SK-N-SH (cell line): ENCODE measurements around the gene SEC14L1. TPM values are rescaled to one million over a fixed set of nuclear protein-coding genes. Genes with fewer than 3 reads are reported as not detected.

ENCODE experiments used
- CTCF ChIA-PET: fragments of 300-600, 350-600 bp; formaldehyde crosslinking; extraction: SDS; loops from one replicate; lab custom pipeline; 2021; lab: Yijun Ruan, JAX
- POLR2A ChIA-PET: fragments of 350-600 bp; sonication (Branson Sonifier 250); formaldehyde crosslinking; extraction: SDS; loops from one replicate; lab custom pipeline; 2020; ENCODE audit warnings: antibody characterized with exemption, inconsistent platforms; lab: Yijun Ruan, JAX
- DNase-seq: peaks from one replicate; pipeline ENCODE4 v3.0.0; 2012
- H2AFZ ChIP-seq: fragments of 200-600 bp; sonication (generic); 2 replicates; pipeline ENCODE4 v1.8.1; 2016; ENCODE audit warnings: antibody characterized with exemption, mild to moderate bottlenecking, low read depth
- H3F3A ChIP-seq: fragments of 200-600 bp; sonication (generic); replicated peaks from 2 replicates; pipeline ENCODE3; 2016; ENCODE audit warnings: antibody characterized with exemption, mild to moderate bottlenecking; ENCODE audit not compliant: insufficient read depth
- H3K27ac ChIP-seq, 2 experiments: fragments of 200-500 bp in 1 of 2; fragments of 200-600 bp in 1 of 2; sonication (Bioruptor generic) in 1 of 2; sonication (generic), shearing (Covaris generic) in 1 of 2; 2 replicates each; pipeline versions ENCODE4 v1.5.1 to v1.6.1; 2014 to 2016; ENCODE audit warnings: low read depth in 2 of 2, inconsistent platforms in 1 of 2, low read length in 1 of 2, mild to moderate bottlenecking in 1 of 2, mixed read lengths in 1 of 2
- H3K27me3 ChIP-seq: fragments of 200-600 bp; sonication (generic), shearing (Covaris generic); 2 replicates; pipeline ENCODE4 v1.6.1; 2016; ENCODE audit warnings: mixed run types; ENCODE audit not compliant: insufficient read depth
- H3K36me3 ChIP-seq, 2 experiments: fragments of 200-500 bp in 1 of 2; fragments of 200-600 bp in 1 of 2; sonication (Bioruptor generic) in 1 of 2; sonication (generic) in 1 of 2; replicated peaks in 1 of 2; 2 replicates each; pipeline versions ENCODE3 to v1.5.1; 2014 to 2016; ENCODE audit warnings: low read length in 1 of 2, mild to moderate bottlenecking in 1 of 2; ENCODE audit not compliant: insufficient read depth in 2 of 2, control insufficient read depth in 1 of 2
- H3K4me1 ChIP-seq, 2 experiments: fragments of 200-500 bp in 1 of 2; fragments of 200-600 bp in 1 of 2; sonication (Bioruptor generic) in 1 of 2; sonication (generic), shearing (Covaris generic) in 1 of 2; 2 replicates each; pipeline versions ENCODE4 v1.5.1 to v1.6.1; 2014 to 2016; ENCODE audit warnings: low read depth in 1 of 2, low read length in 1 of 2, mixed run types in 1 of 2; ENCODE audit not compliant: insufficient read depth in 2 of 2, control insufficient read depth in 1 of 2
- H3K4me2 ChIP-seq: fragments of 200-600 bp; sonication (generic), shearing (Covaris generic); 2 replicates; pipeline ENCODE4 v1.6.1; 2017; ENCODE audit warnings: mixed run types
- H3K4me3 ChIP-seq, 2 experiments: fragments of 200-500 bp in 1 of 2; fragments of 200-600 bp in 1 of 2; sonication (Bioruptor generic) in 1 of 2; sonication (generic), shearing (Covaris generic) in 1 of 2; 2 replicates each; pipeline versions ENCODE4 v1.5.1 to v1.8.1; 2014 to 2016; ENCODE audit warnings: low read depth in 2 of 2, inconsistent platforms in 1 of 2, low read length in 1 of 2, mild to moderate bottlenecking in 1 of 2, mixed read lengths in 1 of 2, moderate library complexity in 1 of 2
- H3K79me2 ChIP-seq: fragments of 200-600 bp; sonication (generic); 2 replicates; pipeline ENCODE4 v1.8.1; 2017; ENCODE audit warnings: mild to moderate bottlenecking; ENCODE audit not compliant: insufficient read depth
- H3K9ac ChIP-seq: fragments of 200-600 bp; sonication (generic); 2 replicates; pipeline ENCODE4 v1.6.1; 2017; ENCODE audit warnings: mixed run types
- H3K9me2 ChIP-seq: fragments of 200-600 bp; sonication (generic); 2 replicates; pipeline ENCODE4 v1.6.1; 2017; ENCODE audit warnings: mixed run types
- H3K9me3 ChIP-seq: fragments of 200-600 bp; sonication (generic); 2 replicates; pipeline ENCODE4 v1.6.1; 2017; ENCODE audit warnings: mixed run types, mild to moderate bottlenecking, moderate library complexity
- H4K20me1 ChIP-seq: fragments of 200-600 bp; sonication (generic); 2 replicates; pipeline ENCODE4 v1.6.1; 2017; ENCODE audit warnings: mild to moderate bottlenecking, mixed run types; ENCODE audit not compliant: insufficient read depth
- CHD2 ChIP-seq: fragments of 150-350 bp; IDR thresholded peaks from 2 replicates; pipeline ENCODE4 v1.6.1; 2018; ENCODE audit warnings: low read length; ENCODE audit not compliant: partially characterized antibody
- ELF1 ChIP-seq: IDR thresholded peaks from 2 replicates; pipeline ENCODE4 v1.4.0; 2012
- EP300 ChIP-seq, 2 experiments: IDR thresholded peaks; 2 replicates each; pipeline versions ENCODE4 v1.4.0 to v1.6.1; 2012; ENCODE audit warnings: borderline replicate concordance in 1 of 2, low read depth in 1 of 2, low read length in 1 of 2
- FOSL2 ChIP-seq: IDR thresholded peaks from 2 replicates; pipeline ENCODE4 v1.4.0; 2012; ENCODE audit warnings: low read depth, mild to moderate bottlenecking, moderate library complexity, borderline replicate concordance
- FOXJ3 ChIP-seq: sonication (generic); formaldehyde crosslinking; IDR thresholded peaks from 2 replicates; pipeline ENCODE4 v1.5.1; 2020; ENCODE audit warnings: mild to moderate bottlenecking, missing genetic modification reagents
- FOXM1 ChIP-seq: IDR thresholded peaks from 2 replicates; pipeline ENCODE4 v1.4.0; 2012; ENCODE audit warnings: low read depth, mild to moderate bottlenecking
- GATA2 ChIP-seq: sonication (generic); formaldehyde crosslinking; IDR thresholded peaks from 2 replicates; pipeline ENCODE4 v1.5.0; 2020; ENCODE audit warnings: mild to moderate bottlenecking, missing genetic modification reagents
- IRF3 ChIP-seq: fragments of 150-350 bp; IDR thresholded peaks from 2 replicates; pipeline ENCODE4 v1.6.1; 2016; ENCODE audit warnings: mild to moderate bottlenecking, low read depth, low read length
- MAX ChIP-seq: IDR thresholded peaks from 2 replicates; pipeline ENCODE4 v1.4.0; 2012; ENCODE audit warnings: low read depth
- MEF2A ChIP-seq: IDR thresholded peaks from 2 replicates; pipeline ENCODE4 v1.4.0; 2012; ENCODE audit warnings: low read depth, borderline replicate concordance
- MXI1 ChIP-seq: IDR thresholded peaks from 2 replicates; pipeline ENCODE4 v1.6.1; 2012; ENCODE audit warnings: mild to moderate bottlenecking, low read depth, low read length, improper control_type of control experiment
- NRF1 ChIP-seq: IDR thresholded peaks from 2 replicates; pipeline ENCODE4 v1.6.1; 2012; ENCODE audit warnings: low read depth, mild to moderate bottlenecking, low read length
- RAD21 ChIP-seq: IDR thresholded peaks from 2 replicates; pipeline ENCODE4 v1.6.1; 2012; ENCODE audit warnings: mild to moderate bottlenecking, low read length
- RCOR1 ChIP-seq: fragments of 150-350 bp; IDR thresholded peaks from 2 replicates; pipeline ENCODE4 v1.6.1; 2017; ENCODE audit warnings: antibody characterized with exemption, low read length
- SIN3A ChIP-seq: IDR thresholded peaks from 2 replicates; pipeline ENCODE4 v1.6.1; 2012; ENCODE audit warnings: low read depth, mild to moderate bottlenecking, low read length, moderate library complexity, borderline replicate concordance
- SMC3 ChIP-seq: IDR thresholded peaks from 2 replicates; pipeline ENCODE4 v1.6.1; 2012; ENCODE audit warnings: low read depth, low read length, improper control_type of control experiment
- TAF1 ChIP-seq: IDR thresholded peaks from 2 replicates; pipeline ENCODE4 v1.6.1; 2012; ENCODE audit warnings: low read depth, mild to moderate bottlenecking, low read length, moderate library complexity, borderline replicate concordance
- TCF12 ChIP-seq: IDR thresholded peaks from 2 replicates; pipeline ENCODE4 v1.4.0; 2012
- TEAD4 ChIP-seq: IDR thresholded peaks from 2 replicates; pipeline ENCODE4 v1.4.0; 2012; ENCODE audit warnings: mild to moderate bottlenecking, borderline replicate concordance; ENCODE audit not compliant: insufficient read depth
- USF2 ChIP-seq: fragments of 150-350 bp; IDR thresholded peaks from 2 replicates; pipeline ENCODE4 v1.6.1; 2017; ENCODE audit warnings: antibody characterized with exemption, low read length, low read depth, borderline replicate concordance
- YY1 ChIP-seq: IDR thresholded peaks from 2 replicates; pipeline ENCODE4 v1.4.0; 2012; ENCODE audit warnings: low read depth, mild to moderate bottlenecking
- ZBTB33 ChIP-seq: IDR thresholded peaks from 2 replicates; pipeline ENCODE4 v1.4.0; 2012; ENCODE audit warnings: low read depth, borderline replicate concordance
- WGBS: methylation state at CpG from one replicate; pipeline ENCODE4 v1.1.6; 2017; ENCODE audit warnings: low lambda C conversion rate; 5-methylcytosine and 5-hydroxymethylcytosine counted together
- polyA plus RNA-seq, 3 experiments: library from polyadenylated mRNA; depleted of rRNA; stranded (reverse); fragments of >200 nt; gene quantifications; 2 replicates each; pipeline ENCODE4 v1.2.3, GENCODE V29; 2012

SEC14L1 gene
- polyA plus RNA-seq, 1 of the 3 experiments (the other 2 are of a cell fraction) = 62.4 TPM

GRCh38 chr17:77216486-77216885 lies 75.7 kb downstream of the SEC14L1 start:
- no peaks in the 10 kb centered on the region for H4K20me1 ChIP-seq
- CTCF ChIA-PET = interaction anchor here (0.6 to 3.8 kb wide), 4 partner anchors 31 to 502 kb away, joined by 3 to 20 read pairs (median 4); no protein-coding TSS in a partner anchor
- no peak for DNase-seq
- H3K9me3 ChIP-seq = no peaks in the 10 kb centered on the region
- TF ChIP-seq MAX (no peak), EP300 (IDR thresholded peaks at IDR 0.05; ENCODE audit: borderline replicate concordance in 1 of 2, low read depth in 1 of 2, low read length in 1 of 2) (no peak), RAD21 (no peak), ELF1 (no peak), TEAD4 (no peak), FOXM1 (no peak), SMC3 (no peak), FOSL2 (no peak), NRF1 (no peak), RCOR1 (no peak), TCF12 (no peak), MXI1 (no peak), CHD2 (no peak), MEF2A (no peak), YY1 (no peak), ZBTB33 (no peak), SIN3A (no peak)
- no peak overlapping the region for H3K27ac ChIP-seq
- POLR2A ChIA-PET = no interaction called here
- H3K36me3 ChIP-seq = peaks cover 56 to 62% of the 10 kb centered on the region in 2 experiments
- no peak overlapping the region for H3K4me3 ChIP-seq
- no peak overlapping the region for H2AFZ ChIP-seq
- H3K4me1 ChIP-seq = no peaks in the 10 kb centered on the region
- H3K9me2 ChIP-seq = no peaks in the 10 kb centered on the region
- WGBS = 92% methylated on average over 5 of the region's 5 CpGs
- H3F3A ChIP-seq = peaks cover 13% of the 10 kb centered on the region
- H3K27me3 ChIP-seq = no peaks in the 10 kb centered on the region
- H3K9ac ChIP-seq = no peak overlapping the region
- H3K79me2 ChIP-seq = no peaks in the 10 kb centered on the region
- H3K4me2 ChIP-seq = no peak overlapping the region

DNA sequence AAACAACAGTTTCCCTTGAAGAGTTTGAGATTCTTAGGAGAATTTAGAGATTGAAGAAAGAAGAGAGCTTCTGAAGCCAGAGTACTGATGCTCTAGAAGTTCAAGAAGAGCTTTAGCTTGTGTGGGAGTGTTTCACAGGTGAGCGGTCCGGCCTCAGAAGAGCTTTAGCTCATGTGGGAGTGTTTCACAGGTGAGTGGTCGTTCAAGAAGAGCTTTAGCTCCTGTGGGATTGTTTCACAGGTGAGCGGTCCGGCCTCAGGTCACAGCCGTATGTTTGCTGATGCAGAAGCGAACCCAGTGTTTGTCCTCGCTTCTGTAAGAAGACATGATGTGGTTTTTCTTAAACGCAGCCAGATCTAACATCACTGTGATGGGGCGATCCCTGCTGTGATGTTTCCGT lies 76.4 kb downstream of the SEC14L1 start:
- no peak overlapping the region for H3K4me2 ChIP-seq
- peaks cover 50 to 59% of the 10 kb centered on the region in 2 experiments for H3K36me3 ChIP-seq
- WGBS = 95% methylated on average over 8 of the region's 11 CpGs
- CTCF ChIA-PET = interaction anchor here (0.6 to 3.8 kb wide), 4 partner anchors 30 to 502 kb away, joined by 3 to 20 read pairs (median 4); no protein-coding TSS in a partner anchor
- no peaks in the 10 kb centered on the region for H3K4me1 ChIP-seq
- no peaks in the 10 kb centered on the region for H3K9me2 ChIP-seq
- no peak overlapping the region for H3K27ac ChIP-seq
- no peak for DNase-seq
- H3K4me3 ChIP-seq = no peak overlapping the region
- H3K27me3 ChIP-seq = no peaks in the 10 kb centered on the region
- H3F3A ChIP-seq = peaks cover 17% of the 10 kb centered on the region
- TF ChIP-seq FOXJ3 (CRISPR knock-in tag) = no peak
- TF ChIP-seq TAF1 = no peak
- no peak for TF ChIP-seq USF2
- no peak for TF ChIP-seq MAX
- no peak for TF ChIP-seq GATA2 (CRISPR knock-in tag)
- no peak for TF ChIP-seq NRF1
- TF ChIP-seq IRF3 = no peak
- H2AFZ ChIP-seq = no peak overlapping the region
- no peaks in the 10 kb centered on the region for H3K79me2 ChIP-seq
- no peak overlapping the region for H3K9ac ChIP-seq
- no peaks in the 10 kb centered on the region for H4K20me1 ChIP-seq
- H3K9me3 ChIP-seq = no peaks in the 10 kb centered on the region
- POLR2A ChIA-PET = no interaction called here
